ENCODE data around the gene BLOC1S5.

The BLOC1S5 gene

DNA sequence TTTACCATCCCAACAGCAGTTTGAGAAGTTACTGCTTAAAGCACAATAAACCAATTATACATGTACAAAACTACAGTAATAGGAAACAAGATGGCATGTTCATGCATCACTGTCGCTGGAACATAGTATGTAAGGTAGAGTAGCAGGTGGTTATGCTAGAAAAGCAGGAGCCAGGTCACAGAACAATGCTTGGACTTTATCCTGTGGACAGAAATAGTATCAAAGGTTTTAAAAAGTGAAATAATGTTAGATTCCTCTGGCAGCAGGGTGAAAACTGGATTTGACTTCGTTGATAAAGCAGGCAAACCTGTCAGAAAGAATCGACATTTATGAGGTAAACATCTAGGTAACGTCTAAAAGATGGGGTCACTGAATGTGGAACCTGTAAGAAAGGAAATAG lies 2.5 kb downstream of the BLOC1S5 start:
- TF ChIP-seq CTCF (IDR thresholded peaks at IDR 0.05; ENCODE audit: low read depth, low read length), result no peak
- H3K4me3 ChIP-seq (ENCODE audit: low read depth, low read length), result no peak overlapping the region
- H3K36me3 ChIP-seq, result peaks cover 34% of the 10 kb centered on the region
- no peak for DNase-seq
- H3K27ac ChIP-seq, result no peak overlapping the region
- no peaks in the 10 kb centered on the region for H3K9me3 ChIP-seq (ENCODE audit: severe bottlenecking)
- no peaks in the 10 kb centered on the region for H3K27me3 ChIP-seq (ENCODE audit: insufficient read depth, low read depth, severe bottlenecking)

DNA sequence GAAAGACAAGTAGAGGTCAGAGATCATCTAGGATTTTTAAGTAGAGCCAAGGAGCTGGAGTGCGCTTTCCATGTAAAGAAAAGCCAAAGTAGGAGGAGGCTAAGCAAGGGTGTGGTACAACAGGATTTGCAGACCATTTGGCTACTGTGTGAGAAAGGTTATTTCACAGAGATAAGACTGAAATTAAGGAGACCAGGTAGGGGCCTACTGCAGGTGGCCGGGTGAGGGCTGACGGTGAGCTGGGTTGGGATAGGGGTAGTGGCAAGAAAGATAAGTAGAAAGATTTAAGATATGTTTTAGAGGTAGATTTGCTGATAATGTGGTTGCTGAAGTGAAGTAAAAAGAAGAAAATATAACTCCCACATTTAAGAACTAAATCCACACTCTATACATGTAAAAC lies 3.8 kb downstream of the BLOC1S5 start:
- H3K4me3 ChIP-seq (ENCODE audit: low read depth, low read length), result no peak overlapping the region
- H3K36me3 ChIP-seq, result peaks cover 39% of the 10 kb centered on the region
- no peaks in the 10 kb centered on the region for H3K9me3 ChIP-seq (ENCODE audit: severe bottlenecking)
- no peaks in the 10 kb centered on the region for H3K27me3 ChIP-seq (ENCODE audit: insufficient read depth, low read depth, severe bottlenecking)
- H3K27ac ChIP-seq, result no peak overlapping the region
- DNase-seq, result no peak
- TF ChIP-seq CTCF (IDR thresholded peaks at IDR 0.05; ENCODE audit: low read depth, low read length), result no peak

DNA sequence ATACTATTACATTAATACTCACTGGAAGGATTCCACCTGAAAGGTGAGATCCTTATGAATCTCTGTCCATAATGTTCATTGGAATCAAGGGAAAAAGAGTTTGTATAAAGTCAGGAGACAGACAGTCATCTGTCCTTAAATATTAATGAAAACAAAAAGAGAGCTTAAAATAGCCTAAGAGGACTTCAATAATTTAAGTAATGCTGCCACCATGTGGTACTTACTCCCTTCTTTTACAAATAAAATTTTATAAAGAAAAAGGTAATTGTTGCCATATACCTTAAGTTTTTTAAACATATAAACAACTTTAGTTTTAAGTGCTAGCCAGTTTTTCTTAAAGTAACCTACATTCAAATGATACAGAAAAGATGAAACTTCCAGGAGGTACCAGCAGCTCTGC lies 5.1 kb downstream of the BLOC1S5 start:
- Histone ChIP-seq H3K4me3 (ENCODE audit: low read depth, low read length) (no peak overlapping the region), H3K36me3 (peaks cover 49% of the 10 kb centered on the region), H3K27ac (no peak overlapping the region), H3K27me3 (ENCODE audit: insufficient read depth, low read depth, severe bottlenecking) (no peaks in the 10 kb centered on the region), H3K9me3 (ENCODE audit: severe bottlenecking) (no peaks in the 10 kb centered on the region)
- TF ChIP-seq CTCF (IDR thresholded peaks at IDR 0.05; ENCODE audit: low read depth, low read length), result no peak
- no peak for DNase-seq

GRCh38 chr6:8057793-8058192 lies 6.4 kb downstream of the BLOC1S5 start:
- no peaks in the 10 kb centered on the region for H3K27me3 ChIP-seq (ENCODE audit: insufficient read depth, low read depth, severe bottlenecking)
- TF ChIP-seq CTCF (IDR thresholded peaks at IDR 0.05; ENCODE audit: low read depth, low read length), result no peak
- H3K36me3 ChIP-seq, result peaks cover 50% of the 10 kb centered on the region
- no peak overlapping the region for H3K27ac ChIP-seq
- H3K4me3 ChIP-seq (ENCODE audit: low read depth, low read length), result no peak overlapping the region
- DNase-seq, result no peak
- no peaks in the 10 kb centered on the region for H3K9me3 ChIP-seq (ENCODE audit: severe bottlenecking)

- Histone ChIP-seq H3K27me3 (ENCODE audit: insufficient read depth, low read depth, severe bottlenecking) (no peaks in the 10 kb centered on the region), H3K4me3 (ENCODE audit: low read depth, low read length) (no peak overlapping the region), H3K9me3 (ENCODE audit: severe bottlenecking) (no peaks in the 10 kb centered on the region), H3K27ac (no peak overlapping the region), H3K36me3 (peaks cover 50% of the 10 kb centered on the region)
- TF ChIP-seq CTCF (IDR thresholded peaks at IDR 0.05; ENCODE audit: low read depth, low read length), result no peak
- DNase-seq, result no peak
Observed at GRCh38 chr6:8057263-8057662, 6.9 kb downstream of the BLOC1S5 start.

DNA sequence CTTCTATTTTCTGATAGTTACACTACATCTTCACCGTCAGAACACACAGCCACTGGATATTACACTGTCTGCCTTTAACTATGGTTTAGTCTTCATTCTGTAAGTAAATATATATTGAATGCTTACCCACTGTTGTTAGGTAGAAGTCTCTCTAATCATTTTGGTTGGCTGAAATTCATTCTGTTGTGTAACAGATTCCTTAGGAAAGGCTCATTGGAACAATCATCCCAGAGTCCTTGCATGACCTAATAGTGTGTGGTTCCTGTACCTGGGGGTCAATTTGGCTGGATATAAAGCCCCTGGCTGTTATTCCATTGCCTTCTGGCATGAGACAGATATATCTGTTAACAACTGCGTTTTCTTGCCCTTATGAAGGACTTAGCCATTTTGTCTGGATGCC lies 9.9 kb downstream of the BLOC1S5 start:
- Histone ChIP-seq H3K4me3 (ENCODE audit: low read depth, low read length) (no peak overlapping the region), H3K9me3 (ENCODE audit: severe bottlenecking) (no peaks in the 10 kb centered on the region), H3K27me3 (ENCODE audit: insufficient read depth, low read depth, severe bottlenecking) (no peaks in the 10 kb centered on the region), H3K27ac (no peak overlapping the region), H3K36me3 (peaks cover 45% of the 10 kb centered on the region)
- no peak for TF ChIP-seq CTCF (IDR thresholded peaks at IDR 0.05; ENCODE audit: low read depth, low read length)
- no peak for DNase-seq
